ENCODE measurements around the gene CC2D2B.
"Not testable (repeated sequence)": the region's sequence is repeated elsewhere in the genome, so short reads cannot be mapped to it uniquely, and the experiment has no call there.

Gene CC2D2B

DNA sequence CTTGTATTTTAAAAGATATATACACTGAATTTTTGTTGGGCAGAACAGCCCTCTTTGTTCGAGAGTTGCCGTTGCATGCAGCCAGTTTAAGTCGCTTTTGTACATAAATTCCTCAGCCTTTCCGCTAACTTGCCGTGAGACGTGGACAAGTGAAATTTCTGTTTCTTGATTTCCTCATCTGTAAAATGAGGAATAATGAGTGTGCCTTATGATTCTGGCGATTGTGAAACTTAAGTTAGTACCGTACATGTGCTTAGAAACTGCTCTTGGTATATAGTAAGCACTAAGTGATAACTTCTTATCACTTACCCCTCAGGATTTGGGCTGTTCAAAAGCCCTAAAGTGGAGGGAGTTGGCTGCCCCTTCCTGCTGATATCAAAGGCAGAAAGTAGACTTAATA, 137.0 kb downstream of the CC2D2B start:
- Histone ChIP-seq H3K4me2 (ENCODE audit: low read length) (peak overlapping the region; percentile 86), H3K27ac (ENCODE audit: low read length) (peak overlapping the region; percentile 20; the same call in 1 of the 2 replicates), H3K9me3 (ENCODE audit: insufficient read depth, low read length) (no peaks in the 10 kb centered on the region), H4K20me1 (ENCODE audit: insufficient read depth, low read length) (peaks cover 3% of the 10 kb centered on the region; the same call in 1 of the 2 replicates), H2AFZ (ENCODE audit: low read depth, low read length) (no peak overlapping the region), H3K27me3 (ENCODE audit: low read depth, low read length) (no peaks in the 10 kb centered on the region), H3K4me3 (ENCODE audit: low read length) (peak overlapping the region; percentile 85), H3K4me1 (ENCODE audit: low read length) (peaks cover 20% of the 10 kb centered on the region), H3K36me3 (replicated peaks; ENCODE audit: low read depth, low read length) (peaks cover 15% of the 10 kb centered on the region), H3K79me2 (ENCODE audit: low read length) (peaks cover 58% of the 10 kb centered on the region), H3K9ac (ENCODE audit: low read length) (peak overlapping the region; percentile 79)
- no peak for TF ChIP-seq EZH2phosphoT487 (IDR thresholded peaks at IDR 0.05; ENCODE audit: low read depth)
- TF ChIP-seq, protein P1, sequence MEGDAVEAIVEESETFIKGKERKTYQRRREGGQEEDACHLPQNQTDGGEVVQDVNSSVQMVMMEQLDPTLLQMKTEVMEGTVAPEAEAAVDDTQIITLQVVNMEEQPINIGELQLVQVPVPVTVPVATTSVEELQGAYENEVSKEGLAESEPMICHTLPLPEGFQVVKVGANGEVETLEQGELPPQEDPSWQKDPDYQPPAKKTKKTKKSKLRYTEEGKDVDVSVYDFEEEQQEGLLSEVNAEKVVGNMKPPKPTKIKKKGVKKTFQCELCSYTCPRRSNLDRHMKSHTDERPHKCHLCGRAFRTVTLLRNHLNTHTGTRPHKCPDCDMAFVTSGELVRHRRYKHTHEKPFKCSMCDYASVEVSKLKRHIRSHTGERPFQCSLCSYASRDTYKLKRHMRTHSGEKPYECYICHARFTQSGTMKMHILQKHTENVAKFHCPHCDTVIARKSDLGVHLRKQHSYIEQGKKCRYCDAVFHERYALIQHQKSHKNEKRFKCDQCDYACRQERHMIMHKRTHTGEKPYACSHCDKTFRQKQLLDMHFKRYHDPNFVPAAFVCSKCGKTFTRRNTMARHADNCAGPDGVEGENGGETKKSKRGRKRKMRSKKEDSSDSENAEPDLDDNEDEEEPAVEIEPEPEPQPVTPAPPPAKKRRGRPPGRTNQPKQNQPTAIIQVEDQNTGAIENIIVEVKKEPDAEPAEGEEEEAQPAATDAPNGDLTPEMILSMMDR (IDR thresholded peaks at IDR 0.05; ENCODE audit: low read depth, low read length), result no peak

- Histone ChIP-seq H3K27ac (ENCODE audit: low read length) (no peak overlapping the region), H4K20me1 (ENCODE audit: insufficient read depth, low read length) (peaks cover 3% of the 10 kb centered on the region; the same call in 1 of the 2 replicates), H3K27me3 (ENCODE audit: low read depth, low read length) (no peaks in the 10 kb centered on the region), H3K36me3 (replicated peaks; ENCODE audit: low read depth, low read length) (peaks cover 25% of the 10 kb centered on the region), H3K4me3 (ENCODE audit: low read length) (no peak overlapping the region), H3K79me2 (ENCODE audit: low read length) (peaks cover 58% of the 10 kb centered on the region), H3K9me3 (ENCODE audit: insufficient read depth, low read length) (no peaks in the 10 kb centered on the region), H3K4me1 (ENCODE audit: low read length) (peaks cover 20% of the 10 kb centered on the region), H2AFZ (ENCODE audit: low read depth, low read length) (no peak overlapping the region), H3K4me2 (ENCODE audit: low read length) (no peak overlapping the region), H3K9ac (ENCODE audit: low read length) (no peak overlapping the region)
- TF ChIP-seq, protein P1 (IDR thresholded peaks at IDR 0.05; ENCODE audit: low read depth, low read length), result no peak
- no peak for TF ChIP-seq EZH2phosphoT487 (IDR thresholded peaks at IDR 0.05; ENCODE audit: low read depth)
These were observed 138.8 kb downstream of the CC2D2B start for GRCh38 chr10:96046546-96046945.

- Histone ChIP-seq H3K27me3 (ENCODE audit: low read depth, low read length) (no peaks in the 10 kb centered on the region), H3K4me1 (ENCODE audit: low read length) (peaks cover 20% of the 10 kb centered on the region), H3K9ac (ENCODE audit: low read length) (no peak overlapping the region), H3K79me2 (ENCODE audit: low read length) (peaks cover 58% of the 10 kb centered on the region), H3K4me3 (ENCODE audit: low read length) (no peak overlapping the region), H3K9me3 (ENCODE audit: insufficient read depth, low read length) (no peaks in the 10 kb centered on the region), H3K4me2 (ENCODE audit: low read length) (no peak overlapping the region), H3K27ac (ENCODE audit: low read length) (no peak overlapping the region), H4K20me1 (ENCODE audit: insufficient read depth, low read length) (peaks cover 3% of the 10 kb centered on the region; the same call in 1 of the 2 replicates), H2AFZ (ENCODE audit: low read depth, low read length) (no peak overlapping the region), H3K36me3 (replicated peaks; ENCODE audit: low read depth, low read length) (peaks cover 30% of the 10 kb centered on the region)
- TF ChIP-seq, protein P1 (IDR thresholded peaks at IDR 0.05; ENCODE audit: low read depth, low read length), result peak; percentile 24; the same call in 1 of the 2 replicates
- TF ChIP-seq EZH2phosphoT487 (IDR thresholded peaks at IDR 0.05; ENCODE audit: low read depth), result no peak
These were observed 139.4 kb downstream of the CC2D2B start for GRCh38 chr10:96047004-96047649.

GRCh38 chr10:96047925-96048324, 140.2 kb downstream of the CC2D2B start:
- peaks cover 30% of the 10 kb centered on the region for H3K36me3 ChIP-seq (replicated peaks; ENCODE audit: low read depth, low read length)

More at GRCh38 chr10:96047925-96048324, 140.2 kb downstream of the CC2D2B start:
- not testable (repeated sequence) for H3K4me3 ChIP-seq (ENCODE audit: low read length); H3K9ac ChIP-seq (ENCODE audit: low read length); H3K27ac ChIP-seq (ENCODE audit: low read length); H2AFZ ChIP-seq (ENCODE audit: low read depth, low read length); H3K27me3 ChIP-seq (ENCODE audit: low read depth, low read length); H4K20me1 ChIP-seq (ENCODE audit: insufficient read depth, low read length); H3K9me3 ChIP-seq (ENCODE audit: insufficient read depth, low read length); H3K4me2 ChIP-seq (ENCODE audit: low read length)
- Histone ChIP-seq H3K4me1 (ENCODE audit: low read length) (peaks cover 15% of the 10 kb centered on the region), H3K79me2 (ENCODE audit: low read length) (peaks cover 62% of the 10 kb centered on the region)

All from OCI-LY3 (cell line).